Gastrocnemius medialis (tissue), 4 donors: ENCODE data around the gene NATD1. TPM values are rescaled to one million over a fixed set of nuclear protein-coding genes. Genes with fewer than 3 reads are reported as not detected.

Experiments
- ATAC-seq, 2 donors: fragments of 150-250 bp; one replicate each; pipeline ENCODE4 v1.9.1; 2016
- DNase-seq, 2 donors: peaks; one replicate each; pipeline ENCODE4 v3.0.0-alpha.2; 2019
- H3K27ac ChIP-seq, 4 donors: fragments of 200-600 bp; sonication (generic); 1 replicate in 1 of 4; 2 replicates in 3 of 4; pipeline ENCODE4 v1.5.1; 2016 to 2018; ENCODE audit warnings: mild to moderate bottlenecking in 2 of 4, moderate library complexity in 1 of 4
- H3K27me3 ChIP-seq, 3 donors: fragments of 200-600 bp; sonication (generic) in 2 of 3; 1 replicate in 1 of 3; 2 replicates in 2 of 3; pipeline versions ENCODE4 v1.5.1 to v1.6.0; 2016 to 2019; ENCODE audit warnings: mild to moderate bottlenecking in 1 of 3, moderate library complexity in 1 of 3
- H3K36me3 ChIP-seq, 2 donors: fragments of 200-600 bp; sonication (generic) in 1 of 2; one replicate each; pipeline ENCODE4 v1.5.1; 2017 to 2018
- H3K4me1 ChIP-seq, 2 donors: fragments of 200-600 bp; sonication (generic) in 1 of 2; one replicate each; pipeline ENCODE4 v1.5.1; 2016 to 2017; ENCODE audit warnings: mild to moderate bottlenecking in 2 of 2
- H3K4me3 ChIP-seq, 4 donors: fragments of 200-600 bp; sonication (generic) in 3 of 4; 1 replicate in 1 of 4; 2 replicates in 3 of 4; pipeline ENCODE4 v1.5.1; 2016 to 2019; ENCODE audit warnings: mild to moderate bottlenecking in 2 of 4
- H3K9me3 ChIP-seq, 3 donors: fragments of 200-600 bp; sonication (generic) in 2 of 3; 1 replicate in 1 of 3; 2 replicates in 2 of 3; pipeline ENCODE4 v1.5.1; 2016 to 2019
- POLR2A ChIP-seq, 2 donors: fragments of 450-650 bp; IDR thresholded peaks; one replicate each; pipeline ENCODE4 v1.6.1; 2017; ENCODE audit warnings: antibody characterized with exemption in 2 of 2, mild to moderate bottlenecking in 2 of 2, moderate library complexity in 2 of 2
- in situ Hi-C, 4 donors: fragments of 200-750 bp; cut with MboI; loops; one replicate each; pipeline versions ENCODE4 v1.15.0 to v1.8.0; 2017; ENCODE audit warnings: low sequenced_read_pairs in 4 of 4
- intact Hi-C: fragments of 100-400 bp; cut with DNase I; formaldehyde crosslinking; loops from one replicate; pipeline ENCODE4 v1.15.1; 2023; ENCODE audit warnings: low total_unique reads
- total RNA-seq, 4 donors: library from RNA; depleted of rRNA; stranded (reverse); fragments of >200 nt; gene quantifications; one replicate each; pipeline versions ENCODE4 v1.1.0 to v1.2.3, GENCODE V29; 2016
- TF ChIP-seq, protein P1 (sequence below), 5 experiments: fragments of 450-650 bp in 3 of 5; fragments of 200-600 bp in 2 of 5; sonication (generic) in 2 of 5; IDR thresholded peaks in 4 of 5; conservative IDR thresholded peaks in 1 of 5; 1 replicate in 4 of 5; 2 replicates in 1 of 5; pipeline ENCODE4 v1.5.1; 2016 to 2019; ENCODE audit warnings: antibody characterized with exemption in 5 of 5, mild to moderate bottlenecking in 3 of 5, moderate library complexity in 3 of 5

The NATD1 gene
- total RNA-seq, 4 donors from 2014 or later = 10.1 to 21.2 (median 15.5) TPM

GRCh38 chr17:21246698-21247097 is 6.5 kb downstream of the NATD1 start:
- peaks cover 88 to 98% of the 10 kb centered on the region in 2 donors for H3K4me1 ChIP-seq
- in situ Hi-C loops = loop anchor here in 1 of 4 donors (25.0 kb wide), 1 partner anchor 109 kb away; the partner anchor contains the start of gene DHRS7B
- no peak overlapping the region for H3K4me3 ChIP-seq
- DNase-seq (no peak), ATAC-seq (no peak)
- no peaks in the 10 kb centered on the region for H3K36me3 ChIP-seq
- no peaks in the 10 kb centered on the region for H3K9me3 ChIP-seq
- H3K27ac ChIP-seq = peak overlapping the region; percentile 89 to 95 (median 92)
- no peak for TF ChIP-seq POLR2A (IDR thresholded peaks at IDR 0.05)
- TF ChIP-seq, protein P1, sequence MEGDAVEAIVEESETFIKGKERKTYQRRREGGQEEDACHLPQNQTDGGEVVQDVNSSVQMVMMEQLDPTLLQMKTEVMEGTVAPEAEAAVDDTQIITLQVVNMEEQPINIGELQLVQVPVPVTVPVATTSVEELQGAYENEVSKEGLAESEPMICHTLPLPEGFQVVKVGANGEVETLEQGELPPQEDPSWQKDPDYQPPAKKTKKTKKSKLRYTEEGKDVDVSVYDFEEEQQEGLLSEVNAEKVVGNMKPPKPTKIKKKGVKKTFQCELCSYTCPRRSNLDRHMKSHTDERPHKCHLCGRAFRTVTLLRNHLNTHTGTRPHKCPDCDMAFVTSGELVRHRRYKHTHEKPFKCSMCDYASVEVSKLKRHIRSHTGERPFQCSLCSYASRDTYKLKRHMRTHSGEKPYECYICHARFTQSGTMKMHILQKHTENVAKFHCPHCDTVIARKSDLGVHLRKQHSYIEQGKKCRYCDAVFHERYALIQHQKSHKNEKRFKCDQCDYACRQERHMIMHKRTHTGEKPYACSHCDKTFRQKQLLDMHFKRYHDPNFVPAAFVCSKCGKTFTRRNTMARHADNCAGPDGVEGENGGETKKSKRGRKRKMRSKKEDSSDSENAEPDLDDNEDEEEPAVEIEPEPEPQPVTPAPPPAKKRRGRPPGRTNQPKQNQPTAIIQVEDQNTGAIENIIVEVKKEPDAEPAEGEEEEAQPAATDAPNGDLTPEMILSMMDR (IDR thresholded peaks at IDR 0.05 in 4 of 5, conservative IDR thresholded peaks at IDR 0.05 in 1 of 5) = no peak
- intact Hi-C loops = no loop called here
- no peaks in the 10 kb centered on the region for H3K27me3 ChIP-seq

DNA sequence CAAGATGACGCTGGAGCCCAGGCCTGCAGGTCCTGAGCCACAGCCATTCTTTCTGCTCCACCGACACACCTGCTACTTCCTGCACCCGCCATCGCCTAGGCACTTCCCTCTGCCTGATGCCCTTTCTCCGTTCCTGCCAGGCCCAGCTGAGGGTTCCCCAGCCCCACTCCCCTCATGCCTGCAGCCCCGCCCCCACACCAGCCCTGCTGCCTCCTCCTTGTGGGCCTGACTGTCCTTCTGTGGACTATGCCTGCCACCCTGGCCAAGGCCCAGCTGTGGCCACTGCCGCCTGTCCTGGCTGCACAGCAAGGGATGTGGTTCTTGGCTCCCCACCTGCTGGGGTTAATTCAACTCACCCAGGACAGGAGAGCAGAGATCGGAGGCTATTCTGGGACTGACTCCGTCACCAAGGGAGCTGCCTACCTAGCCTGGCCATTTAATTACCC is 7.5 kb downstream of the NATD1 start:
- ATAC-seq (peak; percentile 63 to 68), DNase-seq (peak; percentile 81 to 96)
- Histone ChIP-seq H3K36me3 (no peaks in the 10 kb centered on the region), H3K27ac (peak overlapping the region; percentile 89 to 95 (median 92)), H3K4me3 (no peak overlapping the region), H3K4me1 (peaks cover 81 to 96% of the 10 kb centered on the region in 2 donors), H3K27me3 (no peaks in the 10 kb centered on the region), H3K9me3 (no peaks in the 10 kb centered on the region)
- TF ChIP-seq, protein P1 (IDR thresholded peaks at IDR 0.05 in 4 of 5, conservative IDR thresholded peaks at IDR 0.05 in 1 of 5) = no peak
- peak in 1 of 2 donors; percentile 16 for TF ChIP-seq POLR2A (IDR thresholded peaks at IDR 0.05)
- intact Hi-C loops = loop anchor here (2.0 kb wide), 1 partner anchor 79 kb away; no protein-coding TSS in a partner anchor
- in situ Hi-C loops = loop anchor here in 1 of 4 donors (25.0 kb wide), 1 partner anchor 108 kb away; the partner anchor contains the start of gene DHRS7B

DNA sequence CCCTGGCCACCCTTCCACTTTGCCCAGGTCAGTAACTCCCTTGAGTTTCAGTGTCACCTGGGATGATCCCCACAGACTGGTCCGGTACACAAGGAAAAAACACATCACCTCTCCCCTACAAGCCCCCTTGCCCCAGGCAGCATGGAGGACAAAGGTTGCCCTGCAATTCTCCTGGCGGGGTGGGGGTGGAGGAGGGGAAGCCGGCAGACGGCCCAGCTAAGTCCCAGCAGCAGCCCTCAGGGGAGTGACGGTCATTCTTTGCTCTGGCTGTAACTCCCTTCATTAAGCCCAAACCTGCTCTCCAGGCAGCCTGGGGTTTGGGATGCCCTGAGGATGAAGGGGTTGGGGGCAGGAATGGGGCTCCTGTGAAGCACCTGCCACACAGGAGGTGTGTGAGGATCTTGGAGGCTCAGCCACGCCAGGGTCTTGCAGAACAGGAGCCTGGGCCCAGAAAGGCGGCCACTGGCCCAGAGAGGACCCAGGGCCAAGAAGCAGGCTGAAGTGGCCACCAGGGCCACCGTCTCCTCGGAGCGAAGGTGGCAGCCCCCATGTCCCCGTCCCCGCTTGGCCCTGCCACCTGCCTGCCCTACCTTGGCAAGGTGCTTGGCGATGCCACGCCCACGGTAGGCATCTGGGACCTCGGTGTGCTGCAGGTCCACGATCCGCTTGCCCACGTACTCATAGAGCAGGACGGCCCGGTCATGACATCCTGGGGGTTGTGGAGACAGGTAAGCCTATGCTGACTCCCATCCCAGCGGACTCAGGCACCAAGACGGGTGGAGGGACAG is 9.5 kb downstream of the NATD1 start:
- no peaks in the 10 kb centered on the region for H3K27me3 ChIP-seq
- peaks cover 64 to 83% of the 10 kb centered on the region in 2 donors for H3K4me1 ChIP-seq
- no peak for TF ChIP-seq POLR2A (IDR thresholded peaks at IDR 0.05)
- TF ChIP-seq, protein P1 (IDR thresholded peaks at IDR 0.05 in 4 of 5, conservative IDR thresholded peaks at IDR 0.05 in 1 of 5) = peak in 1 of 5 experiments; percentile 0
- no peak for ATAC-seq
- in situ Hi-C loops = loop anchor here in 1 of 4 donors (25.0 kb wide), 1 partner anchor 106 kb away; the partner anchor contains the start of gene DHRS7B
- DNase-seq = peak in 1 of 2 donors; percentile 37
- H3K9me3 ChIP-seq = no peaks in the 10 kb centered on the region
- peak overlapping the region; percentile 89 to 95 (median 92) for H3K27ac ChIP-seq
- no peak overlapping the region for H3K4me3 ChIP-seq
- intact Hi-C loops = loop anchor here (2.0 kb wide), 3 partner anchors 29 to 77 kb away; partner anchors contain the start of gene TMEM11
- no peaks in the 10 kb centered on the region for H3K36me3 ChIP-seq

DNA sequence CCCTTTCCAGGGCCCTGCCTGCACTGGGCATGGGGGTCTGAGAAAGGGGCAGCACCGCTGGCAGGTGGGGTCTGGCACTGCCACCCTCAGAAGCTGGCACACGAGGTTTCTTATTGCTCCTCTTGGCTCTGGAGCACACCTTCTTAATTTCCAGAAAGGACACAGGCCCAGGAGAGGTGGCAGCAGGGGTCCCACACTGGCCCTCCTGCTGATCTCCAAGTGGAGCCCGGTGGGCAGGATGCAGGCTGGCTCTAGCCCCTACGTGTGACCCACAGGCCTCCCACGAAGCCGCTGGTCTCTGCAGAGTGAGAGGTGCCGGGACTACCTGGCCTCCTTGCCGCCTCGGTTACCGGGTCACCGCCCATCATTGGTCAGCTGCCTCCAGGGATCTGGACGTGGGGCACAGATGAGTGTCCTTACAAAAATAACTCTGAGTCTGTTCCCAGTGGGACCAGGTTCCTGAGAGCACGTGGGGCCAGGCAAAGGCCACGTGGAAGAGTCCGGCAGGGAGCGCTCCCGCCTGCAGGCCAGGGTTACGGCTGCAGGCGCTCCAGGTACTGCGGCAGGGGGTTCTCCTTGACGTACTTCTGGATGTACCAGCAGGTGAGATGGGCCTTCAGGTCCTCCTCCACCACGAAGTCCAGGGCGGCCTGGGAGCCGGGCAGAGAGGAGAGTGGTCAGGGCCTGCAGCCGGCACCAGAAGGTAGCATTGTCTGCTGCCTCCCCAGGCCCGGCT is 10.3 kb downstream of the NATD1 start:
- Histone ChIP-seq H3K27ac (peak overlapping the region; percentile 89 to 95 (median 92)), H3K4me1 (peaks cover 60 to 76% of the 10 kb centered on the region in 2 donors), H3K4me3 (no peak overlapping the region), H3K9me3 (no peaks in the 10 kb centered on the region), H3K36me3 (no peaks in the 10 kb centered on the region), H3K27me3 (no peaks in the 10 kb centered on the region)
- TF ChIP-seq, protein P1 (IDR thresholded peaks at IDR 0.05 in 4 of 5, conservative IDR thresholded peaks at IDR 0.05 in 1 of 5) = peak; percentile 20 to 58 (median 40)
- peak; percentile 23 to 45 for TF ChIP-seq POLR2A (IDR thresholded peaks at IDR 0.05)
- DNase-seq (peak; percentile 91 to 96), ATAC-seq (peak; percentile 72 to 88)
- in situ Hi-C loops = loop anchor here in 1 of 4 donors (25.0 kb wide), 1 partner anchor 106 kb away; the partner anchor contains the start of gene DHRS7B
- intact Hi-C loops = loop anchor here (2.0 kb wide), 2 partner anchors 28 to 46 kb away; partner anchors contain the start of gene TMEM11
